GM19463 (cell line): Measurements from ENCODE around the gene CREB3L2.
A peak's percentile ranks its signal among the peaks of the same experiment; 100 is the strongest.

Experiments used
- ATAC-seq: cut with Tn5 transposase; IDR thresholded peaks from one replicate; pipeline ENCODE4 v1.9.1; 2021; ENCODE audit warnings: mild to moderate bottlenecking, moderate library complexity; ENCODE audit not compliant: unreplicated experiment

Gene CREB3L2

DNA sequence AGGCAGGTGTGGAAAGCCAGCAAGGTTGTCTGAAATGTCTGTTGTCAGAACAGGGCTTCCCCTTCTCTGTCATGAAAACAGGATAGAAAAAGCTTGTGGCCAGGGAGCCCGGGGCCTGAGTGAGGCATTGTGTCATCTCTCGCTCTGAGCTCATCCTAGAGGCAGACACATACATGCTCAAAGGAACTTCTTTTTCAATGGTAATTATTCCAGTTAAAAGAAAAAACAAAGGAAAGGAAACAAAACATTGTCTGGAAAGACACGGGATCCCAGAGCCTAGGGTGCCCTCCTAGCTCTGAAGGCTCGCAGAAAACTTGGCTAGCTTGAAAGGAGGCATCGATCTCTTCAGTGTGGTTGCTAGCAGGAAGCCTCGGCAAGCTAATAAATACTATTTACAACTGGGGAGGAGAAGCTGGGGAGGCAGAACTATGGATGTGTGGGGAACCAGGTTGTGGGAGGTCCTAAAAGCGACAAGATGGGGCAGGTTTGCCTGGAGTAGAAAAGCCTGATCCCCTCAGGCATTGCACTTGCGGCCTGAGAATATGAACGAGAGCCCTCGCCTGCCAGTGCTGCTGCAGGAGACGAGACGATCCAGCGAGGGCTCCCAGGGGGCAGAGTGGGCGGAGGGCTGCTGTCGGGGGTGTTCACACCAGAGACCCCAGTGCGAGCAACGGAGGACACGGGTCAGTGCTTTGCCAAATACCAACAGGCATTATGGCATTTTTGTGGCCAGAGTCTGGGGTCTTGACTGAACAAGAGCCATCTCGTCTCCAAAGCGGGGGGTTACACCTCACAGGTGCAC is 122.3 kb downstream of the CREB3L2 start:
- ATAC-seq = peak; percentile 41

GRCh38 chr7:137878333-137878961 is 123.4 kb downstream of the CREB3L2 start:
- ATAC-seq = no peak

DNA sequence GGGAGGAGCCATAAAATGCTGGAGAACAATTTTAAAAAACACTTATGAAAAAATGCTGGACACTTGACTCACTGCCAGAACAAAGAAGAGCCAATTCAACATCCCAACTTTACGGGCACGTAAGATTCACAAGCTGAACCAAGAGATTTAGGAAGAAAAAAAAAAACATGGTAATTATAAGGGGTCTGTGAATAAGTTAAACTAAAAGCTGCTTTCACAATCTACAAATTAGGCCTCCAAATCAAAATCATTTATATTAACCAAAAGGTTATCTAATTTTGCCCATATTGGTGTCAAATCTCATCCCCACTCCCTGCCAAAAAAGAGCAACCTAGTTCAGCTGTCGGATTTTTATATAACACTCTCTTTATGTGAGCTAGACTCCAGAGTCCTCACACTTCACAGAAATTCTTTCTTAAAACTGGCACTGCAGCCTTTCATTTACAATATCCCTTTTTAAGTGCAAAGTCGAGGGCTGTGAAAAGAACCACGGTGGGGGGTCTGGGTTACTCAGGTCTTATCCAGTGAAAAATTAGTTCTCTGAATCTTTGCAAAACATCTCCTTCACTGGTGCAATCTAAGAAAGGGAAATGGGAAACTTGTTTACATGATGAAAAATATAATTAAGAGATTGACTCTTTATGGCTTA is 124.7 kb downstream of the CREB3L2 start:
- no peak for ATAC-seq

- no peak for ATAC-seq
Observed at GRCh38 chr7:137875746-137876145, 126.1 kb downstream of the CREB3L2 start.

GRCh38 chr7:137873979-137874777 is 127.7 kb downstream of the CREB3L2 start:
- ATAC-seq = peak; percentile 11

- peak; percentile 52 for ATAC-seq
Observed at GRCh38 chr7:137873524-137873923, 128.4 kb downstream of the CREB3L2 start.

- ATAC-seq = no peak
Observed at GRCh38 chr7:137871170-137871915, 130.5 kb downstream of the CREB3L2 start.

DNA sequence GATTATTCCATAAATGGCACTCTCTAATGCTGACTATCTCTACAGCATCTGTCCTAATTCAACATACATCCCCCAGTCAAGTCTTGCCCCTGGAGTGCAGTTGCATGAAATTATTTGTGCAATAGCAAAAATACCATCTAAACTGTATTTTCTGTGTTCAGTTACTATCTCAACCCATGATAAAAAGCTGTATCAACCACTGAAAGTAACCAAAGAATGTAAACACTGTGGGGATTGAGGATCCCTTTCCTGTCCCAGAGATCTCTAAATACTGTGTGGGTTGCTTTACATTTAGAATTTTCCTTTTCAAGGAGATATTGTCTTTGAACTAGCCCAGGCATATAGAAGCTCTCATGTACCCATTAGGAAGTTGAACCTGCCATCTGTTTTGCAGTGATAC is 131.2 kb downstream of the CREB3L2 start:
- ATAC-seq = no peak

DNA sequence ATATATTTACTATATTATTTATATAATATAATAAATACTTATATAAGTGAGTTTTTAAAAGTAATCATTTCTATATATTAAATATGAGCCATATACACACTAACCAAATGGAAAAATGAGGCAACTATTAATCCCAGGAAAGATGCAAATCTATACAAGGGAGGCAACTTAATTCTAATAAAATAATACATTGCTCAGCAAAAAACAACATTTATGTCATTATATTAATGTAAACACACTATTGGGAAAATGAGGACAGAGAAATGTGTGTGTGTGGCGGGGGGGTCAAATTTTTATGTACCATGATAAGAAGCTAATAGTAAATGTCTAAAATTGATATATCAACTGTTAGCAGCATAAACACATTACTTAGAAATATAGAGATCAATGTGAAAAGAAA is 131.8 kb downstream of the CREB3L2 start:
- ATAC-seq = no peak

GRCh38 chr7:137869260-137869659 is 132.6 kb downstream of the CREB3L2 start:
- no peak for ATAC-seq

- ATAC-seq = no peak
Observed at GRCh38 chr7:137867289-137867688, 134.6 kb downstream of the CREB3L2 start.

DNA sequence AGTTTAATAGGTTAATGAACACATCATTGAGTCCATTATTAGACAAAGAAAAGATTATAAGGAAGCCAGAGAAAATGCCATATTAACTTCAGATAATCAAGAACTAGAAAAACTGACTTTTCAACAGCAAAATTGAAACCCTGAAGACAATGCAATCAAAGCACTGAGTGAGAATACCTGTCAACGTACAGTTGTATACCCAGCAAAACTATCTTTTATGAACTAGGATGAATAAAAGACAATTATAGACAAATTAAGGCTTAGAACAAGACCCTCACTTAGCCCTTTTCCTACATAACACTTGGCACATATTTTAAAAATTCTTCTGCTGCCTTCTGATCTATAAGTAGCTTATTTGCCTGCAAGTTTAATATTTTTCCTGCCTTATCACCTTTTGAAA is 136.1 kb downstream of the CREB3L2 start:
- no peak for ATAC-seq

DNA sequence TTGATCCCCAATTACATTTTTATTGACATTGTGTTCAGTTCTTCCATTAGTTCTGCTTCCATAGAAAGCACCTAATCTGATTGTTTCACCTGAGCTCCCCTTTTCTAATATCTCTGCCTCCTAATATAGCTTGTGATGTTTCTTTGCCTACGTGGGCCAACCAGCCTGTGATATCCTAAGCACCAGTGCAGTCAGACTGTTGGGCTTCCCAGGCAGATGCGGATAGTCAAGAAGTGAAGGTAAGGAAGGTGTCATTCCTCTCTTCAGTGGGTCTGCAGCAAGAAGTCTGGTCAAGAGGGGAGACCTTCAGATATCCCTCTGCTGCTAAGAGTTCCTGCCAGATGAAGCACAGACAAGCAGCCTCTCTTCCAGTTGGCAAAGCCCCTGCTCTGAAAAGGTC is 138.9 kb downstream of the CREB3L2 start:
- no peak for ATAC-seq

DNA sequence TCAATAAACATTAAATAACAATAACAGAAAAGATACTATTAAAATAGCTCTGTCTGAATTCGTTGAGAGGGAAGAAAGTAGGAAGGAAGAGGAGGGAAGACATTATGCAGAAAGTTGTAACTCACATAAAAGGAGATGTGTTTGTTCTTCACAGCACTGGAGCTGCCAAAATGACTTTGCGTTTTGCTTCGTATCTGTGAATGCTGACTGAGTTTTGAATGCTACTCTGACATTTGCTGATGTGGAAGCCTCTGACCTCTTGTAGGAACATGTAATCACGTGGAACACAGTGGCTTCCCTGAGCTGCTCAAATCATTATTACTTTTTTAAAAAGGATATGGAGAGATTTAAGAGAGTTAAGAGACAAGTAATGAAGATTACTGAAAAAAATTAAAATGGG is 139.5 kb downstream of the CREB3L2 start:
- no peak for ATAC-seq

- no peak for ATAC-seq
Observed at GRCh38 chr7:137860542-137860941, 141.3 kb downstream of the CREB3L2 start.

GRCh38 chr7:137853053-137853452 is 148.8 kb downstream of the CREB3L2 start:
- no peak for ATAC-seq

DNA sequence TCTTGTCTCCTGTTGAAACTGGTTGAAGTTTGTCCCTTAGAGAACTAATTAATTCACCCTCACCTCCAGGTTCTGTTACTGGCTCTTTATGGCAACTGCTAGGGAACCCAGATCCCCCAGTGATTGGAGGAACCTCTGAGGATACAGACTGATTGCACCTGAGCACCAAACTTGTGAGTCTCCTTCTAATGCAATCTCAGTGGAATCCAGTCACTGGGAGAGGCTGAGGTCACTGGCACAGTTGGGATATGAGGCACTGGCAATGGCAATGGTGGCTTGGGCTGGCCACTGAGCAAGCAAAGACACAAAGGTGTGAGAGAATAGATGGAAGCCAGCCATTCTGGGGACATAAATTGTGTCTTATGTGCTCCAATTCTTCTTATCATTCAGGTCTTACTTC is 149.8 kb downstream of the CREB3L2 start:
- no peak for ATAC-seq

DNA sequence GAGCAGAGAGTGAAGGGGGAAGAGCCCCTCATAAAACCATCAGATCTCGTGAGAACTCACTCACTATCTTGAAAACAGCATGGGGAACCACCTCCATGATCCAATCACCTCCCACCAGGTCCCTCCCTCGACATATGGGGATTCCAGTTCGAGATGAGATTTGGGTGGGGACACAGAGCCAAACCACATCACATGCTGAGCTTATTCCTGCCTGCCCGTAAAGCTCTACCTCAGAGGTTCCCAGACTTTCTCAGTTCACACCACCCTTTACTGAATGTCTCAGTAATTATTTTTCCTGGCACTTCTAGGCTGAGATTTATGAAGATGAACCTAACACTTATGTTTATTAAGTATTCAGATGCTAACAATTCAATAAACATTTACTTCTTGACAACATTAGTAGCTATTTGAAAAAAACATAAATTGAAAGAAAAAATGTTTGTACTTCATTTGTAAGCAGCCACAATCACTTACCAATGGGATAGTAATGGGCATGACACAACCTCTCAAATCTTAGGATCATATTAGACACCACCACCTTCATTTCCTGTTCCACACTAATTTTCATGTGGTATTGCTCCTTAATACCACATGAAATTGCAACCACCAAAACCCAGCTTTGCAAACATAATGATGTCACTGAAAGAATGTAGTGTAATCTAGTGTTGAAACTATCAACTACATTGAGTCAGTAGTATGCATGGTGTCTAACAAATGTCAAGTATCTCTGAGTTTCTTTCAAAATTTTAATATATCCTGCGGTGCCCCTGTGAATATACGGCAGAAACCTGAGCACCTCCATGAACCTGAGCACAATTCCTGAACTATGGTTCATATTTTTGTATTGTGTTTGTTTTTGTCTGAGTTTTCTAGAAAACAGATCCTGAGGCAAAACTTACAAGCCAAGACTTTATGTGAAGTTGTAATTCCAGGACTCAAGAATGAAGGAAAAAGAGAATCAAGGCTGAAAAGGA is 150.6 kb downstream of the CREB3L2 start:
- no peak for ATAC-seq

- ATAC-seq = no peak
Observed at GRCh38 chr7:137850571-137850970, 151.3 kb downstream of the CREB3L2 start.
